Measurements from ENCODE around the gene FLAD1. TPM values are rescaled to one million over a fixed set of nuclear protein-coding genes. Genes with fewer than 3 reads are reported as not detected.

FLAD1 gene
- polyA plus RNA-seq, 5 donors = 27.1 to 33.6 (median 28.1) TPM

DNA sequence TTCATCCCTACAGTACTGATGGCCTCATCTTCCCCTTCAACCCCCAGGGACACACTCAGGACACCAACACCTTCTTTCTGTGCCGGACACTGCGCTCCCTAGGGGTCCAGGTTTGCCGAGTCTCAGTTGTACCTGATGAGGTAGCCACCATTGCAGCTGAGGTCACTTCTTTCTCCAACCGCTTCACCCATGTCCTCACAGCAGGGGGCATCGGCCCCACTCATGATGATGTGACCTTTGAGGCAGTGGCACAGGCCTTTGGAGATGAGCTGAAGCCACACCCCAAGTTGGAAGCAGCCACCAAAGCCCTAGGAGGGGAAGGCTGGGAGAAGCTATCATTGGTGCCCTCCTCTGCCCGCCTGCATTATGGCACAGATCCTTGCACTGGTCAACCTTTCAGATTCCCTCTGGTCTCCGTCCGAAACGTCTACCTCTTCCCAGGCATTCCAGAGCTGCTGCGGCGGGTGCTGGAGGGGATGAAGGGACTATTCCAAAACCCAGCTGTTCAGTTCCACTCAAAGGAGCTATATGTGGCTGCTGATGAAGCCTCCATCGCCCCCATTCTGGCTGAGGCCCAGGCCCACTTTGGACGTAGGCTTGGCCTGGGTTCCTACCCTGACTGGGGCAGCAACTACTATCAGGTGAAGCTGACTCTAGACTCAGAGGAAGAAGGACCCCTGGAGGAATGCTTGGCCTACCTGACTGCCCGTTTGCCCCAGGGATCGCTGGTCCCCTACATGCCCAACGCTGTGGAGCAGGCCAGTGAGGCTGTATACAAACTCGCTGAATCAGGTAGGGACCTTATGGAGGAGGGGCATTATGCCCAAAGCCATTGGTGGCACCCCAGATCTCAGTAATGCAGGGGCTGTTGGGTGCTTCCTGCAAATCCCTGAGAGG, 5.2 kb downstream of the FLAD1 start:
- no peak for DNase-seq

DNA sequence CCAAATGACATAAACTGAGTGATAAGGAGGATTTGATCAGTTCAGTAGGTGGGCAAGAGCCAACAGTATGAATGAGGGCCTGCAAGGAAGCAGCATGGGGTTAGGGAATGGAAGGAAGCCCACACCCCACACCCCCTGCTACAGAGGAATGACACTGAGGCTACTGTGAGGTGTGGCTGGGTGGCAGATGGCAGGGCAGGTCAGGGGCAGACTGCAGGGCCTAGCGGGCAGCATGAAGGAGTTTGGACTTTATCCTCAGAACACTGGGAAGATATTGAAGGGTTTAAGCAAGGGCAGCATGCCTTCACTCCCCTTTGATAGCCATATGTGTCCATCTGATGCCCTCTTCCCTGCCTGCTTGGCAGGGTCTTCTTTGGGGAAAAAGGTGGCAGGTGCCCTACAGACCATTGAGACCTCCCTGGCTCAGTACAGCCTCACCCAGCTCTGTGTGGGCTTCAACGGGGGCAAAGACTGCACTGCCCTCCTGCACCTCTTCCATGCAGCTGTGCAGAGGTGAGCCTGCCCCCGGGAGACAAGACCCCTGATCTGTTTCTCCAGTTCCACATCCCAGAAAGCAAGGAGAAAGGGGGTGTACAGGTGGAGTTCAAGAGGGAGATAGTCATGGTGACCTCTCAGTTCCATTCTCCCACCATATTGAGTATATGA, 6.2 kb downstream of the FLAD1 start:
- no peak for DNase-seq

GRCh38 chr1:154990276-154990675, 7.1 kb downstream of the FLAD1 start:
- DNase-seq = no peak

GRCh38 chr1:154992721-154993571, 9.8 kb downstream of the FLAD1 start:
- DNase-seq = no peak

DNA sequence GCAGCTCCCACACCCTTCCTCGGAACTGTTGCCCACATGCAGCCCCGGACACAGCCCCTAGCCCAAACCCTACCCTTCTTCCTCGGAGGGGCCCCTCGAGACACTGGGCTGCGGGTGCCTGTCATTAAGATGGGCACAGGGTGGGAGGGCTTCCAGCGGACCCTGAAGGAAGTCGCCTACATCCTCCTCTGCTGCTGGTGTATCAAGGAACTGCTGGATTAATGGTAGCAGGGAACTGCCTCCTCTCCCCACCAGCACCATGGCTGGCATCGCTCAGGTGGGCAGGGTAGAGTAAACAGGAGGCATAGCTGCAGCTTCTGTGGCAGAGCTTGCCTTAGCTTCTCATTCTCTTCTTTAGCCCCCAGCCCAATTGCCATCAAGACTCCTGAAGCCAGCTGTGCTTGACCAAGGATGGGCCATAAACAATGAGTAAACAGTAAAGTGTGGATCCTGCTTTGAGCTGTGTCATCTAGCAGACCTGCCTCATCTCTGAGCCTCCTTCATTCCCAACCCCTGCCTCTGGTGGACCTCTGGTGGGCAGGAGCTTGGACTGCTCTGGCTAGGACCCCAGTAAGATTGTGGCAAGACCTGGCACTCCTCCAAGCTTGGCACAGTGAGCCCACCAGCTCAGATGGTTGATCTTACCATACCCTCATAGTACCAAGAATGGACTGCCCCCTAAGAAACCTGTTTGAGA, 10.6 kb downstream of the FLAD1 start, which contains the start of gene LENEP:
Gene LENEP (plus strand): TSS at position 15 of the 697 bp plus-strand sequence. CDS start 22 bp downstream, at position 37.
- DNase-seq = no peak

DNA sequence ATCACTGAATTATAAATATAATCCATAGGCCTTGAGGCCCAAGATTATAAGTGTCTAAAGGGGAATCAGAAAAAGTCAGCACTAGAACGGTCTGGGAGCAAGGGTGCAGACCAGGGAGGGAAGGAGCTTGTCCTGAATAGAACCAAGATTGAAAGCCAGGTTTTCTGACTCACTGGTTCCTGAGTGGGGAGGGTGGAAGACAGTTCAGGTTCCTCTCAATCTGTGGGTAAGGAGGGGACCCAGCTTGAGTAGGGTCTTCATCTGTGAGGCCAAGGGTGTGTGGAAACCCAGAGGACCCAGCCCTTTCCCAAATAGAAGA, 11.1 kb downstream of the FLAD1 start:
- no peak for DNase-seq

DNA sequence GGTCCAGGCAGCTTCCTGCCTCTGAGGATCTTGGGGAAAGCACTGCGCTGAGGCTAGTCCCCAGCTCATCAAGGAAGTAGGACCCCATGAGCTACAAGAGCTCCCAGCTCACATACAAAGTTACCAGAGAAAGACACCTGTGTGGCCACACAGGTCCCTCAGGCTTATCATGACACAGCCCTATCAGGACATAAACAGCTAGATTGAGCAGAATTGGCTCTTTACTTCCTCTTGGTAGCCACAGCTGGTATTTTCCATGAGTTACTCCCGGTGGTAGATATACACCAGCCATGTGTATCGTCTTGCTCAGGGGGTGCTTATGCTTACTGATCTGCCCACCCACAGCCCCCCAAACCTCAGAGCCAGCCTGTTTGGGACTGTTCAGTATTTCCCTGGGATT, 11.4 kb downstream of the FLAD1 start:
- no peak for DNase-seq

DNA sequence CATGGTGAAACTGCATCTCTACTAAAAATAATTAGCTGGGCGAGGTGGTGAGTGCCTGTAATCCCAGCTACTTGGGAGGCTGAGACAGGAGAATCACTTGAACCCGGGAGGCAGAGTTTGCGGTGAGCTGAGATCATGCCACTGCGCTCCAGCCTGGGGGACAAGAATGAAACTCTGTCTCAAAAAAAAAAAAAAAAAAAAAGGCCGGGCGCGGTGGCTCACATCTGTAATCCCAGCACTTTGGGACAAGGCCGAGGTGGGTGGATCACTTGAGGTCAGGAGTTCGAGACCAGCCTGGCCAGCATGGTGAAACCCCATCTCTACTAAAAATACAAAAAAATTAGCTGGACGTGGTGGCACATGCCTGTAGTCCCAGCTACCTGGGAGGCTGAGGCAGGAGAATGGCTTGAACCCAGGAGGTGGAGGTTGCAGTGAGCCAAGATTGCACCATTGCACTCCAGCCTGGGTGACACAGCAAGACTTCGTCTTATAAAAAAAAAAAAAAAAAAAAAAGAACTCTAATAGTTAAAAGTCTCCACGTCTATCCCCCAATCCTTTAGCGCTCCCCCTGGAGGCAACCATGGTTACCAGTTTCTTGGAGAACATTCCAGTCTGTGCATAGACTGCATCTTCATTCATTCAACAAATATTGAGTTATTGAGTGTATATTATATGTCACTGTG, 12.3 kb downstream of the FLAD1 start:
- peak in 1 of 2 donors; percentile 47 for DNase-seq

DNA sequence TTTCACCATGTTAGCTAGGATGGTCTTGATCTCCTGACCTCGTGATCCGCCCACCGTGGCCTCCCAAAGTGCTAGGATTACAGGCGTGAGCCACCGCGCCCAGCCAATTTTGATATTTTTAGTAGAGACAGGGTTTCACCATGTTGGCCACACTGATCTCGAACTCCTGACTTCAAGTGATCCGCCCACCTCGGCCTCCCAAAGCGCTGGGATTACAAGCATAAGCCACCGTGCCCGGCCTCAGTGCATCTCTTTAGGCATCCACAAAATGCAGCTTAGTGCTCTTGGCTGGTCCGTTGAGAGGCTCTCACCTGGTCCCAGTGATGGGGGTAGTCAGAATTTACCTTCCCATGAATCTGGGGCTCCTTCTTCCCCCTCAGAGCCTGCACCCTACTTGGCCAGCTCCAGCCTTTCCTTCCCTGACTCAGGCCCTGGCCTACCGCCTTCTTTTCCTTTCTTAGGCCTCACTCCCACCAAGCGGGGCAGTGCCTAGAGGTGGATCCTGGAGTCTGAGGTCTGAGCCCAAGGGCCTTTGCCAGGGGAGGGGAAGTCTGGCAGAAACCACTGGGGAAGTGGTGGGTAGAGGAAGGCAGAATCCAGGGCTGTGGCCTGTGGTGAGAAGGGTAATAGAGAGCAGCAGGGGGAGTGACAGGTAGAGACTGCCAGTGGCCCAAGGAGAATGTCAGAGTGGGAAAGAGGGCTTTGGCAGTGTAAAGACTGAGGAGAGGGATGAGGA, 14.0 kb downstream of the FLAD1 start:
- DNase-seq = no peak

DNA sequence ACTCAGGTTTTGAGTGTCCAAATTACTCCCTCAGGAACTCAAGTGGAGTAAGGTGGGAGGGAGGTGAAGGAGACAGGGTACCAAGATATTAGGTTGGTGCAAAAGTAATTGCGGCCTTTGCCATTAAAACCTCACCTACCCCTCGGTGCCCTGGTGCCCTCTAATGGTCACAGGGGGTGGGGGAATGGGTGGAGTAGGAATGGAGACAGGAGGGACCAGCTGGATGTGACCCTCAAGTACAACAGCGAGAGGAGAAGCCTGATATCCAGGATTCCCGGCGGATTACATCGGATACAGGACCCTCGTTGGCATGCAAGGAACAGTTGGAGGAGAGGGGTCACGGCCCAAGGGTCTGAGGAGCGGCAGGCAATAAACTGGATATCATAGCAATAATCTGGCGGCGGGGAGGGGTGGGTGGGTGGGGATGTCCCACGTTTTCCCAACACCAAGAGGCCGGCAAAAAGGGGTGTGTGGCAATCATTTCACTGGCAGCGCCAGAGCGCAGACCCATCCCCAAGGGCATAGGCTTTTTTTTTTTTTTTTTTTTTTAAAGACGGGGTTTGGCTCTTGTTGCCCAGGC, 15.1 kb downstream of the FLAD1 start:
- no peak for DNase-seq

GRCh38 chr1:154998818-154999570, 15.8 kb downstream of the FLAD1 start:
- peak; percentile 65 to 73 for DNase-seq

- peak in 1 of 2 donors; percentile 36 for DNase-seq
Observed at GRCh38 chr1:154999571-155000410, 16.6 kb downstream of the FLAD1 start.

DNA sequence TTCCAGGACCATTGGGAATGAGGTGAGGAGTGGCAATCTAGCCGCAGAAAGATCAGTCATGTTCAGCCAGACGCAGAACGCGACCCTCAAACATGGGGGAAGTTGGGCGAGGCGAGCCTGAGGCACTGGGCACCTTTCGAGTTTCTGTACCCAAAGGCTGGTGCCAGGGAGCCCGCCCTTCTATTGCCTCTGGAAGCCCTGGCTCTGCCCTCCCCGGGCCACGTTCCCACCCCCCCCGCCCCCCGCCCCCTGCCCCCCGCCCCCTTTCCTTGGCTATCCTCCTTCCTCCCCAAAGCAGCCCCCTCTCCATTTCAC, 17.2 kb downstream of the FLAD1 start:
- DNase-seq = no peak

DNA sequence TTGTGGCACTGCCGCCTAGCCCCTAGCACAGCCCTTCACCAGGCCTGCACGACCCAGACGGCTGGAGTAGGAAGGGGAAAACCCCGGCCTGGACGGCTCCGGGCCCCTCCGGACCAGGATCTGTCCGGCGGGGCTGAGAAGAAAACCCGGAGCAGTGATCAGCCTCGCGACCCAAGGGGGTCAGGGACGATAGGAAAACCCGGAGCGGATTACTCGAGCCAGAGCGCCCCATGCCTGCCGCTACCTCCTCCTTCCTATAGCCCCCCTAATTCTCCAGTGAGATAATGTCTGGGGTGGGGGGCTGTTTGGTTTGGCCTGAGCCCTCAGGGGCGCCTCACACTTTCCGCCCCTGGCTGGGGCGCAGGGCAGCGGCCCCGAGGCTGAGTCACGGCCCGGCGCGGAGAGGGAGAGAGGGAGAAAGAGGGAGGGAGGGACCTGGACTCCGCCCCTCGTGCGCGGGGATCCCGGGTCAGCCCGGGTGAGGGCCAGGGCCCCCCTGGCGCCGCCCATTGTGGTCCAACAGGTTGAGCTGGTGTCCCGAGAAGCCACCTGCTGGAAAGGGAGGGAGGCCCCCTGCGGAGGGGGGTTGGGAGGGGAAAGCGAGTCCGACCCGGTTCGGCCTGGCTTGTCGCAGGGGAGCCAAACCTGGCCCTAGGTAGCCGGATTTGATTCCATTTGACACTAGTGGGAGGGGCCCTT, 17.7 kb downstream of the FLAD1 start:
- peak; percentile 90 to 96 for DNase-seq

DNA sequence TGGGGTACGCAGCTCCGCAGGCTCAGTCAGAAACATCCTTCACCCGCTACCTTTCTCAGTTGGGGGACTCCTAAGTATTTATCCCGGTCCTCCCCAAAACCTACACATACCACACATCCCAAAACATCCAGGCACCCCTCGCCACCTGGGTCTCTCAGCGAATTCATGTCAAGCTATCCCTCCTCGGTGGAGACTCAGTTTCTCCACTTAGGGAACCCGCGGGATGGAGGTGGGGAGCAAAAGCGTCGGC, 18.2 kb downstream of the FLAD1 start:
- DNase-seq = no peak

DNA sequence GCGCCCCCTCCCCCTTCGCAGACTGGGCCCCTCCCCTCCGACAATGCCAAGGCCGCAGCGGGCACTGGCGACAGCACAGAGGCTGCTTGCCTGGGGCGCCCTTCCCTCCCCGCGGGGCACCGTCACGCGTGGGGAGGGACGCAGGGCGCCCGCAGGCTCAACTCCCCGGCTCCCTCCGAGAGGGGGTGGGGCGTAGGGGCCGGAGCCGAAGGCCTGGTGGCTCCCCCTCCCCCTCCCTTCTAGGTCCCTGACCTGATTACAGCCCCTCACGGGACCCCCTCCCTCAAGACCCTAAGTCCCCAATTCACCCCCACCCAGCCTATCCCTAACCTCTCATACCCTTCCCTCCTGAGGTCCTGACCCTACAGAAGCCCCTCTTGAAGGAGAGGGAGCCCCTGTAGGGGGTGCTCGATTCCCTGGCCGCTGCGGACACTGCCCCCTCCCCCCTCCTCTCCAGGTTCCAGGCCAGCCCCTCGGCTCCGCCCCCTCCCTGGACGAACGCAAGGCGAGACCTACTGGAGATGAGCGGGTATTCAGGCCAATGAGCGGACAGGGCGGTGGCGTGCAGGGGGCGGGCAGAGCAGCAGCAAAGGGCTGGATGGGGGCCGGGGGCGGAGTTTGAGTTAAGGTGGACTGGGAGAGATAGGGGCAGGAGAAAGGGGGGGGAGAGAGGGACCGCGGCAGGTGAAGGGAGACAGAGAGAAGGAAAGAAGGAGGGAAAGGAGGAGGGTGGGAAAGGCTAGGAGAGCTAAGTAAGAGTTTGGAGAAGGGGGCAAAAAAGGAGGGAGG, 18.7 kb downstream of the FLAD1 start:
- peak; percentile 99 for DNase-seq

All from right lung (tissue), 5 donors.